A549 treated with GW870086 at 1 μM for 4 hours (cell line): ENCODE data around the gene GPX8. TPM values are rescaled to one million over a fixed set of nuclear protein-coding genes. Genes with fewer than 3 reads are reported as not detected.

Experiments used
- total RNA-seq: library from RNA; stranded (reverse); fragments of 200-300 nt; extraction: Qiagen RNA extraction; gene quantifications from 5 replicates; pipeline ENCODE4 v1.2.3, GENCODE V29; 2022; ENCODE audit warnings: low read depth

The GPX8 gene
- total RNA-seq, result 30.5 to 40.2 TPM (median 36.6 TPM) in 5 replicates

GRCh38 chr5:55159763-55160492 is at the start of gene GPX8:
GPX8 (plus strand) TSS chr5:55160171; CDS start chr5:55160193, 22 bp downstream.

GRCh38 chr5:55172937-55173686 is 13.1 kb downstream of the GPX8 start, which contains the start of gene CDC20B:
CDC20B (minus strand) TSS chr5:55173177; CDS start chr5:55173000, 177 bp downstream.

Other genes with a start within 250 kb of the GPX8 start
- gene ESM1, start 174.6 kb upstream of the GPX8 start, total RNA-seq, result not detected in 5 replicates
- not detected in 5 replicates for gene GZMK, start 135.9 kb upstream of the GPX8 start, total RNA-seq
- gene GZMA, start 57.5 kb upstream of the GPX8 start, total RNA-seq, result not detected in 5 replicates
- 0.09 to 0.21 TPM (median 0.10 TPM) in 4 of 5 replicates, not detected in the other for gene CDC20B, start 13.0 kb downstream of the GPX8 start, total RNA-seq
- 1.4 to 2.2 TPM (median 1.9 TPM) in 5 replicates for gene MCIDAS, start 67.1 kb downstream of the GPX8 start, total RNA-seq
- 5.6 to 8.3 TPM (median 7.3 TPM) in 5 replicates for gene CCNO, start 73.4 kb downstream of the GPX8 start, total RNA-seq
- gene DHX29, start 147.5 kb downstream of the GPX8 start, total RNA-seq, result 19.8 to 26.0 TPM (median 23.3 TPM) in 5 replicates
- gene MTREX, start 147.8 kb downstream of the GPX8 start, total RNA-seq, result 29.1 to 54.2 TPM (median 34.9 TPM) in 5 replicates